Measurements from ENCODE around the gene PAFAH2. TPM values are rescaled to one million over a fixed set of nuclear protein-coding genes. Genes with fewer than 3 reads are reported as not detected.

PAFAH2 gene
- total and polyA plus RNA-seq, 2 of the 13 experiments (the other 11 are each of a cell fraction or from before 2014, with no cell fraction given), result 6.9 to 9.4 TPM

- H3K4me3 ChIP-seq (replicated peaks in 1 of 3; ENCODE audit: insufficient read depth in 1 of 3, low read depth in 2 of 3, low read length in 3 of 3), result no peak overlapping the region
- no peak overlapping the region for H3K27ac ChIP-seq (ENCODE audit: extremely low read length, insufficient read depth, low read length)
- DNase-seq (ENCODE audit: low spot score) (no peak), ATAC-seq (no peak), FAIRE-seq (no peak)
- in situ Hi-C loops (cut with HindIII; ENCODE audit: extremely low pct_ligation_motif_present, low pct_unique_long_range_greater_than_20kb), result no loop called here
- intact Hi-C loops (cut with micrococcal nuclease; ENCODE audit: unreplicated experiment), result loop anchor here (5.0 kb wide), 2 partner anchors 73 to 123 kb away; partner anchors contain the start of gene PDIK1L
- peaks cover 32% of the 10 kb centered on the region for H3K4me1 ChIP-seq (ENCODE audit: insufficient read depth, low read length)
- no peaks in the 10 kb centered on the region for H3K9me3 ChIP-seq (ENCODE audit: low read length)
- WGBS (ENCODE audit: low lambda C conversion rate), result no CpG with 5 or more reads among the region's 6 CpGs
- H3K36me3 ChIP-seq (replicated peaks in 1 of 2; ENCODE audit: control insufficient read depth in 1 of 2, insufficient read depth in 2 of 2, low read length in 2 of 2), result no peaks in the 10 kb centered on the region
- peaks cover 7 to 59% of the 10 kb centered on the region in 2 experiments for H3K27me3 ChIP-seq (ENCODE audit: control insufficient read depth in 1 of 2, insufficient read depth in 2 of 2, low read length in 2 of 2)
- no peaks in the 10 kb centered on the region for H4K20me1 ChIP-seq (ENCODE audit: insufficient read depth, low read length)
- TF ChIP-seq ZNF607 (CRISPR knock-in tag; IDR thresholded peaks at IDR 0.05; ENCODE audit: borderline replicate concordance) (no peak), ZNF550 (CRISPR knock-in tag; IDR thresholded peaks at IDR 0.05; ENCODE audit: borderline replicate concordance) (no peak), ZSCAN30 (CRISPR knock-in tag; IDR thresholded peaks at IDR 0.05) (no peak), TARDBP (CRISPR knock-in tag; IDR thresholded peaks at IDR 0.05) (no peak), ZSCAN22 (CRISPR knock-in tag; IDR thresholded peaks at IDR 0.05) (no peak), BHLHE40 (IDR thresholded peaks at IDR 0.05; ENCODE audit: low read length) (no peak), TAF1 (CRISPR knock-in tag; IDR thresholded peaks at IDR 0.05) (no peak), BATF2 (CRISPR knock-in tag; IDR thresholded peaks at IDR 0.05) (no peak), CEBPG (CRISPR knock-in tag; IDR thresholded peaks at IDR 0.05) (no peak), LCORL (IDR thresholded peaks at IDR 0.05) (no peak), LCORL (CRISPR knock-in tag; IDR thresholded peaks at IDR 0.05) (no peak), ZNF501 (CRISPR knock-in tag; IDR thresholded peaks at IDR 0.05) (no peak), ZNF639 (CRISPR knock-in tag; conservative IDR thresholded peaks at IDR 0.05) (no peak), FOXK1 (CRISPR knock-in tag; IDR thresholded peaks at IDR 0.05; ENCODE audit: borderline replicate concordance, low read depth) (no peak), MTF2 (CRISPR knock-in tag; IDR thresholded peaks at IDR 0.05; ENCODE audit: borderline replicate concordance) (no peak), ZFAT (CRISPR knock-in tag; conservative IDR thresholded peaks at IDR 0.05) (no peak), ZSCAN31 (CRISPR knock-in tag; IDR thresholded peaks at IDR 0.05; ENCODE audit: low read depth) (no peak), CREB3 (CRISPR knock-in tag; IDR thresholded peaks at IDR 0.05) (no peak), ZC3H13 (CRISPR knock-in tag; IDR thresholded peaks at IDR 0.05) (no peak), NCOA2 (CRISPR knock-in tag; IDR thresholded peaks at IDR 0.05) (no peak)
- no peak overlapping the region for H3K9ac ChIP-seq (ENCODE audit: insufficient read depth, low read depth, low read length)
- ChIA-PET CTCF (ENCODE audit: low intra/inter-chr PET ratio, low total read pairs) (no interaction called here), POLR2A (no interaction called here)
- no peak overlapping the region for H3K4me2 ChIP-seq (ENCODE audit: low read depth, low read length)
- no peaks in the 10 kb centered on the region for H3K79me2 ChIP-seq (ENCODE audit: insufficient read depth, low read length)
- no peak overlapping the region for H2AFZ ChIP-seq (ENCODE audit: low read length)
- BruUV-seq (replicated peaks), result no TSS peak
These were observed 41.0 kb upstream of the PAFAH2 start for GRCh38 chr1:26038904-26039303.
